Right renal pelvis (tissue), 4 donors: Measurements from ENCODE around the gene AMMECR1L. TPM values are rescaled to one million over a fixed set of nuclear protein-coding genes. Genes with fewer than 3 reads are reported as not detected.
"Not testable (repeated sequence)": the region's sequence is repeated elsewhere in the genome, so short reads cannot be mapped to it uniquely, and the experiment has no call there.

Experiments used
- DNase-seq, 4 donors: peaks; one replicate each; pipeline ENCODE4 v3.0.0-alpha.2; 2013; ENCODE audit warnings: low read depth in 4 of 4, low spot score in 3 of 4, missing footprints in 1 of 4
- polyA plus RNA-seq, 4 donors: library from polyadenylated mRNA; unstranded; fragments of 120-200 nt; gene quantifications; one replicate each; pipeline ENCODE4 v1.2.1, GENCODE V29; 2013; ENCODE audit not compliant: insufficient read length in 4 of 4

The AMMECR1L gene
- polyA plus RNA-seq, 4 donors, result 24.7 to 30.9 (median 28.9) TPM

DNA sequence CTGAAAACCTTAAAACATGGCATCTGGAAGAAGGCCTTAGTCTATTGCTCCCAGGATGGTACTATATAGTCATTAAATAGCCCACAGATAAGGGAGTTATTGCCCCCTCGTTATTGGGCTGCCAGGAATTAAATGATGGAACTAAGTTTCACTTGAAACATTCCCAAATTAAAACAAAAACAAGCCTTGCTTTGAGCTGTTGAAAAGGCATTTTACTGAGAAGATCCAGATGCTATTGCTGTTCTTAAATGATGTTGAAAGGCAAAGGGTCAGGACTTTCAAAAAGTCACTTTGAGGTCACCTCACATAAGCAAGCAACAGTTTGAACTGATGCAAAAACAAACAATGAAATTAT is 2.0 kb upstream of the AMMECR1L start:
- DNase-seq, result peak; percentile 38 to 61 (median 50)

DNA sequence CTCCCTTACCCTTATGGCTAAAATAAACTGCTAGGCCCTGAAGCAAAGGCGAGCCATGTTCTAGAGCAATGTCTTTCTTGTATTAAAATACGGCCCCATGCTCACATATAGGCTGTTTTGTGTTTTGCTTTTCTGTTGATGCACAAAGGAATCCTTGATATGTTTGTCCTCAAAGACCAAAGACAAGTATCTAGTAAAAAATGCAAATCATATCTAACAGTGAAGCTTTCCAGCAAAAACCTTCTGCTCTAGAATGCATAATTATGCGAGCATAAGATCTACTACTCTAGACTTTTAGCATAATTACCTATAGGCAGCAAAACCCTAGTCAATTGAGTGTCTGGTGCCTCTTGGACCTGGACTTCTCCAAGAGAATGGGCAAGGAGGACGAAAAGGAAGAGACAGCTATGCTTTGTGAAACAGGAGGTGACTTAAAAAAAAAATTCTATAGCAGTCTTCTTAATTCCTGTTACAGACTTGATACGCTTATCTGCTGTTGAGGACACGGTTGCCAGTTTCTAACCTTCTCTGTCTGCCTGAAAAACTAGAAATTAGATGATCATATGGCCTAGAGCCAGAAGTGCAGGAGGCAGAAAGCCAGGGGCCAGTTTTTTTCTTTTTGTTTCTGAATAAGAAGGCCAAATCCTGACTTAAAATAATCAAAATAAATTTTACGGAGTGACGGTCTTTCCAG is 1.5 kb upstream of the AMMECR1L start:
- peak in 2 of 4 donors; percentile 7 to 29 for DNase-seq

DNA sequence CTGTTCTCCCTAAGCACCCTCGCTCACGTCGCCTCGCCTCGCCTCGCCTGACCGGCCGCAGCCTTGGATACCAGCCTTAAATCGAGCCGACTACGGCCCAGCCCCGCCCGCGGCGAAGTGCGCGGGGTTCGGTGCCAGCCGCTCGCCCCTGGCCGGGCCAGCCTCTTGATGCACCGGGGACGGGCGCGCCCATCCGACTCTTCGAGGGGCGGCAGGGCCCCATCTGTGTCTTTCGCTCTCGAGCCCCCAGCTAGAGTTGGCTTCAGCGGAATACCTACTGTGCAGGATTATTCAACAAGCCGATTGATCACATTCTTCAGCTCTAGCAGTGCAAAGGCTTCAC is 808 bp upstream of the AMMECR1L start:
- DNase-seq, result not testable (repeated sequence)

DNA sequence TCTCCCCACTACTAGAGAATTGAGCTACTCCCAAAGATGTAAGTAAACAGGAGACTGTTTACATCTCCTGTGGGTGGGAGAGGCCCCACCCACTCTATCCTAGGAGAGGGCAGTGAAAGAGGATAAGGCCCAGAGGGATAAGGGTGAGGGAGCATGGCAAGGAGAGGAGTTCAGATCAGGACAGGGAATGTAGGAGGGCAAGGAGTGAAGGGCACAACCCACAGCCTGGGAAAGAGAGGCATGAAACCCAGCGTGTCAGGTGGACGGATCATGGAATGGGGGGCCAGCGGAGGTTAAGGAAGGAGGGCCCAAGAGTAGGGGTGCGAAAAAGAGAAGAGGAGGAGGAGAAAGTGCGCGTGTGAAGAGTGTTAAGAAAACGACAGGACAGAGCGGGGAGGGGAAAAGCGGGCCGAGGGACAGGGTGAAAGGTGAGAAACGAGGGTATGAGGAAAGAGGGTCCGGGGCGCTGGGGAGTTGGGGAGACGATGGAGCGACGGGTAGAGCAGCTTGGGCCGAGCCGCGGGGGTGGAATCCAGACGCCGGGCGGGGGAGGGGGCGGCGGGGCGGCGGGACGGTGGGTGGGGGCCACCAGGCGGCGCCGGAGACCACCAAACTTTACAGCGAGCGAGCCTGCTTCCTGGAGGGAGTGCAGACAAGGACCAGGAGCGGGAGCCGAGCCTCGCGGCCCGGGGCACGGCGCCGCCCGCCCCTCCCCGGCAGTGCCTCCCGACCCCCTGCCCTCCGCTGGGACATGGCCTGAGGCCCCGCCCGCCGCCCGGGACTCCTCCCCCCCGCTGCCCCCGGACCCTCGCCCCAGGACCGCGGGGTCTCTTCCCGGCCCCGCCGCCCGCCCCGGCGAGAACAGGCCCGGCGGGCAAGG is 655 bp downstream of the AMMECR1L start:
- DNase-seq, result not testable (repeated sequence)

DNA sequence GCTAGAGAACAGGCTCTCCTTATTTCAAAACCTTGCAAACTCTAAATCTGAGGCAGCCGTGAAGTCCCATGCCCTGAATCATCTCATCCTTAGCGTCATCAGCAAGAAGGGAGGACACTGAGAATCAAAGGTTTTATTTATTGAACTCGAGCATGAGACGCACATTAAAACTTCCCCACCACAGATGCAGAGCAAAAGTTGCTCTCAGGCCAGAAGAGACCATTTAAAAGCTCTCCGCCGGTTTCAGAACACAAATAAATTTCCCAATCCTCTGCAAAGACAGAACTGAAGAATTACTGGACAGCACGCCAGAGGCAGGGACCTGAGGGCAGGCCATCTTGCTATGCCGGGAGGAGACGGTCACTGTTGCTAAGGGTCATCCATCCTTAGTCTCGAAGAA is 1.3 kb downstream of the AMMECR1L start:
- DNase-seq, result no peak

DNA sequence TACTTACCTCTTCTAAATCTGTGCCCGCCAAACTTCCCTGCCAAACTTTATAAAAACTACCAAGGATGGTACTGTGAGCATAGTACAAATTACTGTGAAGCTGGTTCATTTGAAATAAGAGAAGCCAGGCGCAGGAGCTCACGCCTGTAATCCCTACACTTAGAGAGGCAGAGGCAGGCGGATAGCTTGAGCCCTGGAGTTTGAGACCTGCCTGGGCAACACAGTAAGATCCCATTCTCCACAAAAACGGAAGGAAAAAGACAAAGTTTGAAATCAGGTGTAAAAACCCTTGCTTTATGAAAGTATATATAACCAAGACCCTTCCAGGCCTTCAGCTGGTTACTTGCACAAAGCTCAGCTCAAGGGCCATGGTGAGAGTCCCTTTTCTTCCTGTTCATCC is 5.9 kb downstream of the AMMECR1L start:
- DNase-seq, result no peak

DNA sequence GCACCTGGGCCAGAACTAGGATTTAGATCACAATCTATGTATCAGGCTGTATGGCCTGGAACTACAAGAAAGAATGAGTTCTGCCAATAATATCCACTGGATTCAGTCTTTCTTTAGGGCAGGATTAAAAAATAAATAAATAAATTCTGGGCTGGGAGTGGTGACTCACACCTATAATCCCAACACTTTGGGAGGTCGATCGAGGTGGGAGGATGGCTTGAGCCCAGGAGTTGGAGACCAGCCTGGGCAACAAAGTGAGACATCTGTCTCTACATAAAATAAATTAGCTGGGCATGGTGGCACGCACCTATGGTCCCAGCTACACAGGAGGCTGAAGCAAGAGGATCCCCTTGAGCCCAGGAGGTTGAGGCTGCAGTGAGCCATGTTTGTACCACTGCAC is 8.1 kb downstream of the AMMECR1L start:
- DNase-seq, result no peak

DNA sequence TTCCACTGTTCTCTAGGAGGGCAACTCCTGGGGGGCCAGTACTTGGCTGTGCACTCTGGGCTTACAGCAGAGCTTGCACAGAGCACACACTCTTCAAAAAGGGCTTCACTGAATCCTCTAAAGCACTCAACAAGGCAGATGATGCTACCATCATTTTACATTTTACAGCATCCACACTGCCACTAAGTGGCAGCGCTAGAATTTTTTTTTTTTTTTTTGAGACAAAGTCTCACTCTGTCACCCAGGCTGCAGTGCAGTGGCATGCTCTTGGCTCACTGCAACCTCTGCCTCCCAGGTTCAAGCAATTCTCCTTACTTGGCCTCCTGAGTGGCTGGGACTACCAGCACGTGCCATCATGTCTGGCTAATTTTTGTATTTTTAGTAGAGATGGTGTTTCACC is 8.6 kb downstream of the AMMECR1L start:
- DNase-seq, result no peak

DNA sequence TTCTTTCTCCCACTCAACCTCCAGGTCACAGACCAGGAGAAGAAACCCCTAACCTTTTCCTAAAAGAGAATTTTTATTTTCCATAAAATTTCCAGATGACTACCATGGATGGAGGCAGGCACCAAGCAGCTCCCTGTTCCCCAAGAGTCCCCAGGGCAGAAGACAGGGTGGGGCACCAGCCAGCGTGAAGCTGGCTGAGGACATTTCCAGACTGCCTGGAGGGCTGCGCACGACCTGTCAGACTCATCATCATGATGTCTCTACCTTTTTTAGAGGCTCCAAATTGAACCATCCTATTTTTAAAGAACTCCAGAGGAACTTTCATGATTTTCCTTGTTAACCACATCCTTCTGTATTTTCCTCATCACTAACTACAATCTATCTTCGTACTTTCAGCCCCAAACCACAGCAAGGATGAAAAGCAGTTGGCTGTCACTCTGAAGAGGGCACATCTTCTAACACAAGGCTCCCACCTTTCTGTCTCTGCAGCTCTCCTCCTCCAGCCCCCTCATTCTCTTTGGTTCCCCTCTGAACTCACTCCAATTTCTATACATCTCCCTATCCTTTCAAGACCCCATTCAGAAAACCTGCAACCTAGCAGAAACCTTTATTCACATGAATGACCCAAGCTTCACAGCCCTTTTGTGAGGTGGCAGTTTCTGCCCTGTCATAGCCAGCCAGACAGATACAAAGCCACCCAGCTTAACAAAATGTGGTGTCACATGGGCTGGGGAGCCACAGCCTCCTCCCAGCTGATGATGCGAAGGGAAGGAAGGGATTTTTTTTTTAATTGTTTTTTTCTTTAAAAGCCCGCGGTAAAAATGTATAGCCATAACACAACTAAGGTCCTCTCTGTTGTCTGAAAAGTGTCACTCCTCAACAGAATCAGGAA is 11.1 kb downstream of the AMMECR1L start:
- no peak for DNase-seq

DNA sequence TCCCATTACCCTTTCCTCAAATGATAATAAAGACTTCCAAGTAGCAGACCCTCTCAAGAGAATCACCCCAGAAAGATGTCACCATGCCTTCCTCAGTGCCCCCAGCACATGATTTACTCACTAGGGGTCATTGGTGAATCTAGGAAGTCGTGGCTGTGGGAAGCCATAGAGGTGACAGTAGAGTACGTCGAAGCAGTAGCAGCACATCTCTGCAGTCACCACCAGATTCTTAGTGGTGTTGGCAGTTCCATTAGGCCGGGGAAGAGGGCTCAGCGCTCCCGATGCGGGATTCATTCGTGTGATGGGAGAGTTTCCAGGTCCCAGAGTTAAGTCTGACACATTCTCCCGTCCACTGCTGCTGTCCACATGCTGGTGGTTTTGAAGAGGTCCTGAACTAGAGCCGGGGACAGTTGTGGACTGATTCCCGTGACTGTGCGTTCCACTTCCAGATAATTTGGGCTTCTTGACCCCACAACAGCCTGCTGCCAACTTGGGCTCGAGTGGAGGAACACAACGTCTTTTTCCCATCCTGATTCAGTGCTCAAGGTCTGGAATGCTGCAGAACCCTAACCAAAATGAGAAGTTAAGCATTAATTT is 12.0 kb downstream of the AMMECR1L start:
- DNase-seq, result no peak

DNA sequence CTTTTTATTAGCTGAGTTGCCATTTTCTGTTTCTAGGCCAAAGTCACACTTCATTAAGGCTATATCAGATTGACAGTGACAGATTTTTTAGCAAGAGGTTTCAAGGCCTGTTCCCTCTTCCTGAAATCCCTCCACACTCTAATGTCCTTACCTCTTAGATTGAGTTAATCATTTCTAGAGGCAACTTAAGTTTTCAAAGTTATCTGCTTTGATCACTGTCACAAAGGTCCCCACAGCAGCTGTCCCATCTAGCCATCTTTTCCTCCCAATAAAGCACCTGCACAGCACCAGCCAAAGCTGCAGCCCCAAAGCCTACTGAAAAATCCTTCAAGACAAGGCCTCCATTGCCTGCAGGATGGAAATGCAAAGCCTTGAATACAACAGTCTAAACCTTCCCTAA is 13.4 kb downstream of the AMMECR1L start:
- no peak for DNase-seq

DNA sequence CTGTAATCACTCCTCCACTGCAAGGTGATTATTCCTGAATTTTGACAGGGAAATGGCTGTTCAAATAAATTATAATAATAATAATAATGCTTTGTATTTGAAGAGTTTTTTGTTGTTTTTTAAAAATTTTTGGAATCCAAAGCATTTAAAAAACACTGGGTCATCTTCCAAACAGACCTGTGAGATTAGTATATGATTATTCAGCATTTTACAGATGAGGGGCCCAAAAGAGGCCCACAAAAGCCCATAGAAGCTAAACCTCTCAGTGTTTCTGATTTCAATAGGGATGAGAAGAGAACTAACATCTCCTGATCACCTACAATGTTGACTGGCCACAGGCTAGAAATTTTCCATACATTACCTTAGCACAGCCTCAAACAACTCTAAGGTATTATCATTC is 19.8 kb downstream of the AMMECR1L start:
- DNase-seq, result no peak

DNA sequence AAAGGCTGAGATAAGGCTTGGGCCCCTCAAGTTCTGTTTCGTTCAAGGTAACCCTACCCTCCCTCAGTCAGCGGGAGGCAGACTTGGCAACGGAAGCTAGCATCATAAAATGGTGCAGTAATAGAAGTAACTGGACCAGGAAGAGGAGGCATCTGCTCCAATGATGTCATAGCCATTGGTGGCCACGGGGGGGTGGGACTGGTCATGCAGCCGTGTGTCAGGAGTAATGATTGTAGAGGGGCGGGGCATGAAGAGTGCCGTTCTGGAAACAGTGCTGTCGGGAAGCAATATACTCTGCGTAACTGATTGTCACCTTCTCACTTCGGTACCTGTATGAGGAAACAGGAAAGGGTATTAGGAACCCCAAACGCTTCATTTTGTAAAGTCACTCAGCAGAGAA is 20.9 kb downstream of the AMMECR1L start:
- no peak for DNase-seq

DNA sequence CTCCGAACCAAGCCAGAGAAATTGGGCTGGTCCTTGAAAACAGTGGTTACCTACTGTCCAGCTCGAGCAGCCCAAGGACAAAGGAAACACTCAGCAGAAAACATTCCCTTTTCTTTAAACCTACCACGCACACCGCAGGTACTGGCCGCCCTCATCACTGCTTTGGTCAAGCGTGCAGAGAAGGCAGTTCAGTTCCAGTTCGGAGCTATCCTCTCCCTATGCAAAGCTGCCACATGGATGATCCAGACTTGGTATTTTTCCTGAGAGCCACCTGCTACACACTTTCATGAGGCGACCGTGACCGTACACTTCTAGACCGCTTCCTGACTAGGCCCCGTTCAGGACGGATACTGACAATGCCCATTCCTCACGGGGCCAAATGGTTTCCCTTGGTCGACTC is 23.5 kb downstream of the AMMECR1L start:
- no peak for DNase-seq

DNA sequence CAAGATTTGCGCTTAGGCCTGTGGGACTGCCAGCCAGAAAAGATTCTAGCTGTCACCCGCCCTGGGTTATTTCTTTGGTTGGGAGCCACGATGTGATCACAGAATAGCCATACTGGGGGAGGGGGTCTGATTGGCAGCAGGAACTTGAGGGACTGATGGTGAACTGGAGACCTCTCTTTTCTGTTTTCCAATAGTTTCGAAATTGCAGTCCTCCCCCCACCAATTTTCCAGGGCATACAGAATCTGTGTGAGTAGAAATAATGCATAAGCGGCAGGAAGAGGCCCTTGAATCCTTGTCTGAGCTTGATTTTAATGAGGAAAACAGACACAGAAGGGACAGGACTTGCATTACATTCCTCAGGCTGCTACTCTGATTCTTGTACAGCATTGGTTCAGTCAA is 25.6 kb downstream of the AMMECR1L start:
- no peak for DNase-seq

DNA sequence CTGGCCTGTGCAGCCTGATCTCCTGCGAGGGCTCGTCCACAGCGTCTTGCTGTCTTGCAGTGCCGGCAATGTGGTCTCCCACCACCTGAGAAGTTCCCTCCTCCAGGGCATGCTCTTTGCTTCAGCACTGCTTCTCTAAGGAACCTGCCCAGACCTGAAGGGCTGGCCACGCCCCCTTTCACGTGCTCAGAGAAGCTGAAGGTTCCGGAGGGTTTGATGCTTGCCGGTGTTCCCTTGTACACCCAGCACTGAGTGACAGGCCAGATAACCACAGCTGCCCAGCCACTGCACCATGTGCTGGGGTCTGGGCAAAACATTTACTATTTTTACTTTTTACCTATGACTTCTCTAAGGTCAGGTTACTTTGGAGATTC is 26.1 kb downstream of the AMMECR1L start:
- peak; percentile 31 to 53 (median 48) for DNase-seq

DNA sequence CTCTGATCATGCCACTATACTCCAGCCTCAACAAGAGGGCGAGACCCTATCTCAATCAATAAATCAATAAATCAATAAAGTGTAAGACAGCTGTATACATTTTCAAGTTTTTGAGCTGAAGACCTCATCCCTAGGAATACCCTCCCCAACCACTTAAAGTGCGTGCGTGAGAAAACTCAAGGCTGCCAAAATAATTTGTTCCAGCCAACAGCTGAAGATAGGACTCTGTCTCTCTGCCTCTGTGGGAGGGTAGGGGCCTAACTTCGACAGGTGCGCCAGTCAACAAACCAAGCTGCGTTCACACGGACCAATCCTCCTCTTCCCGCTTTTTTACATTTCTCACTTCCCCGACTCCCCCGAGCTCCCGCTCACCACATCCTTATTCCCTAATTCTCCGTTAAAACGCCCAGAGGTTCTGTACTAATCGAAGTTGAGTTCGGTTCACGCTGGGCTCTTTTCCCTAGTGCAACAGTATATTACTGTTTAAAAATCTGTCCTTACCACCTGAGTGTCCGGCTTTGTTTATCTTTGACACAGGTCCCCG is 28.4 kb downstream of the AMMECR1L start:
- DNase-seq, result no peak

DNA sequence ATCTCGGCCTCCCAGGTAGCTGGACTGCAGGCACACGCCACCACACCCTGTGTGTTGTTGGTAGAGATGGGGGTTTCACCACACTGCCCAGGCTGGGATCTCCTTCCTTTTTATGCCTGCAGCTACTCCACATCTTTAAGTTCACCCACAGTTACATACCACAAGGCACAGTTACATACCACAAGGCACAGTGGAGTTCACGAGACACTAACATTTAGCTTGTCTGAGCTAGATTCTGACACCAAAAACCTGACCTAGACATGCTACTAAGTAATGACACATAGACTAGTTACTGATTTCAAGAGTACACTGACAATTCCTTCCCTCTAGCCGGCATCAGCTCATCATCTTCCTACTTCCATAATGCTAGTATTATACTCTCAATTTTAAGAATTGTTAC is 32.1 kb downstream of the AMMECR1L start:
- no peak for DNase-seq

DNA sequence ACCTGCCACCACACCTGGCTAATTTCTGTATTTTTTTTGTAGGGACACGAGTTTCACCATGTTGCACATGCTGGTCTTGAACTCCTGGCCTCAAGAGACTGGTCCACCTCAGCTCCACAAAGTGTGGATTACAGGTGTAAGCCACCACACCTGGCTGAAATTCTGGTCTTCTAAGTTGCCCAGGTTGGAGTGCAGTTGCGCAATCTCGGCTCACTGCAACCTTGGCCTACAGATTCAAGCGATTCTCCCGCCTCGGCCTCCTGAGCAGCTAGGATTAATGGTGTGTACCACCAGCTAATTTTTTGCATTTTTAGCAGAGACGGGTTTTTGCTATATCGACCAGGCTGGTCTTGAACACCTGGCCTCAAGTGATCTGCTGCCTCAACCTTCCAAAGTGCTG is 33.4 kb downstream of the AMMECR1L start:
- DNase-seq, result no peak

DNA sequence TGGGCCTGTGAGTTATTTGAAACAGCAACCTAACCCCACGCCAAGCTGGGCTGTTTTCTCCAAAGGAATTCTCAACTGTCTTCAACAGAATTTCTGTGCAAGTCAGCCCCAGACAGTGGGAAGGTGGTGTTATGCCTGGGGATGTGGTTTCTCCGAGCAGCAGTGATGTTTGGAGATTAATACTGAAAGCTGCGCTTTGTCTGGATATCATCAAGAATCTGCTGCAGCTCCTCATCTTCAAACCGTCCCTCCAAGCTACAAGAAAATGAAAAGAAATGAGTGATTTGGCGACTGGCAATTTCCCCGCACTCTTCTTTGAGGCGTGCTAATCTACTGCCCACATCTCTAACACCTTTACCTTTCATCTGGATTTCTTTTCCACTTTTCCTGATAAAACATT is 37.8 kb downstream of the AMMECR1L start:
- no peak for DNase-seq

DNA sequence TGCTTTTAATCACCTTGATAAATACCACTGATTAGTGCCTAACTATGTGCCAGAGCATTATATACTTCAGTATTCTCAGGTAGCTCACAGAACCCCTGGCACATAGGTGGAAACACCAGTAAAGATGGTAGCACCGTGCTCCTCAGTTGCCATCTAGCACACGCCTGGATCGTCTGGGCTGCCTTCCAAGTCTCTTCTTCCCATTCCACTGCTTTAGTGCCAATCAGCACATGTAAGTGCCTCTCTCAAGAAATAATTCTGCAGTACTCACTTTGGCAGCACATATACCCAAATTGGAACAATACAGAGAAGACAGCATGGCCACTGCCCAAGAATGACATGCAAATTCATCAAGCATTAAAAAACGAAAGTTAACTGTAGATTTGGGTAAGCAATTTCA is 40.8 kb downstream of the AMMECR1L start:
- no peak for DNase-seq
